Measurements from ENCODE around the gene ARAP1. TPM values are rescaled to one million over a fixed set of nuclear protein-coding genes. Genes with fewer than 3 reads are reported as not detected.

ARAP1 gene
- total RNA-seq, 2 donors from 2014 or later: 95.2 to 109 TPM

DNA sequence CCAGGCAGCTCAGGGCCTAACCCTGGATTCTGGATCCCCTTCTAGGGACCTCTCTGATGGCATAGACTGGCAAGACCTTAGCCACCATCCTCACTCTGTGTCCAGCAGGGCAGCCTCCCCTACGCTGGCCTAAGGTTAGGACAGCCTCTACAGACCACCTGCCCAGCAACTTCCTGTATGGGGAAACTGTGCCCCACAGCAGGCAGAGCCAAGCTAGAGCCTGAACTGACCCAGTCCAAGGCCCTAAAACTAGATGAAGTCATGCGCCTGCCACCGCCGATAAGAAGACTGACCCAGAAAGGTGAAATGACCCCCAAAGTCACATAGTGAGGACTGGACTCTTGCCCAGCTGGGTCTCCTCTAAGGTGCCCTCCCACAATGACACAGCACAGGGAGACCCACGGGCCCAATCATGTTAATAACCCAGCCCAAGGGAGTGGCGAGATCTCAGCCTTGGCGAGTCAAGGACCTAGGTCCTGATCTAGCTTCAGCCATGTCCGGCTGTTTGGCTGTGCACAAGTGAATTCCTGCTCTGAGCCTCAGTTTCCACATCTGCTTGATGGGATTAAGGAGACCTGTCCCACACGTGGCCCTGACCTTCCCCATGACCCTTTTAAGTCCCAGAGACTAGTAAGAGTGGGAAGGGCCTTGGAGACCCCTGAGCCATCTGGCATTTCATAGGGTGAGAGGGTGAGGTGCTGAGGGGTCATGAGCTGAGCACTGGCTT is 24.1 kb upstream of the ARAP1 start:
- WGBS: 88% methylated on average over 9 of the region's 9 CpGs
- no peak for TF ChIP-seq POLR2AphosphoS5 (IDR thresholded peaks at IDR 0.05)
- no peak for TF ChIP-seq POLR2A (IDR thresholded peaks at IDR 0.05)
- TF ChIP-seq, protein P1, sequence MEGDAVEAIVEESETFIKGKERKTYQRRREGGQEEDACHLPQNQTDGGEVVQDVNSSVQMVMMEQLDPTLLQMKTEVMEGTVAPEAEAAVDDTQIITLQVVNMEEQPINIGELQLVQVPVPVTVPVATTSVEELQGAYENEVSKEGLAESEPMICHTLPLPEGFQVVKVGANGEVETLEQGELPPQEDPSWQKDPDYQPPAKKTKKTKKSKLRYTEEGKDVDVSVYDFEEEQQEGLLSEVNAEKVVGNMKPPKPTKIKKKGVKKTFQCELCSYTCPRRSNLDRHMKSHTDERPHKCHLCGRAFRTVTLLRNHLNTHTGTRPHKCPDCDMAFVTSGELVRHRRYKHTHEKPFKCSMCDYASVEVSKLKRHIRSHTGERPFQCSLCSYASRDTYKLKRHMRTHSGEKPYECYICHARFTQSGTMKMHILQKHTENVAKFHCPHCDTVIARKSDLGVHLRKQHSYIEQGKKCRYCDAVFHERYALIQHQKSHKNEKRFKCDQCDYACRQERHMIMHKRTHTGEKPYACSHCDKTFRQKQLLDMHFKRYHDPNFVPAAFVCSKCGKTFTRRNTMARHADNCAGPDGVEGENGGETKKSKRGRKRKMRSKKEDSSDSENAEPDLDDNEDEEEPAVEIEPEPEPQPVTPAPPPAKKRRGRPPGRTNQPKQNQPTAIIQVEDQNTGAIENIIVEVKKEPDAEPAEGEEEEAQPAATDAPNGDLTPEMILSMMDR (IDR thresholded peaks at IDR 0.05): no peak
- DNase-seq (ENCODE audit: low spot score): no peak
- H3K27me3 ChIP-seq (replicated peaks; ENCODE audit: insufficient read depth): no peaks in the 10 kb centered on the region
- H3K27ac ChIP-seq: no peak overlapping the region
- H3K36me3 ChIP-seq: no peaks in the 10 kb centered on the region
- intact Hi-C loops (cut with DNase I): no loop called here
- H3K4me3 ChIP-seq: no peak overlapping the region
- H3K9me3 ChIP-seq: no peaks in the 10 kb centered on the region
- H3K4me1 ChIP-seq (replicated peaks): peaks cover 29% of the 10 kb centered on the region

DNA sequence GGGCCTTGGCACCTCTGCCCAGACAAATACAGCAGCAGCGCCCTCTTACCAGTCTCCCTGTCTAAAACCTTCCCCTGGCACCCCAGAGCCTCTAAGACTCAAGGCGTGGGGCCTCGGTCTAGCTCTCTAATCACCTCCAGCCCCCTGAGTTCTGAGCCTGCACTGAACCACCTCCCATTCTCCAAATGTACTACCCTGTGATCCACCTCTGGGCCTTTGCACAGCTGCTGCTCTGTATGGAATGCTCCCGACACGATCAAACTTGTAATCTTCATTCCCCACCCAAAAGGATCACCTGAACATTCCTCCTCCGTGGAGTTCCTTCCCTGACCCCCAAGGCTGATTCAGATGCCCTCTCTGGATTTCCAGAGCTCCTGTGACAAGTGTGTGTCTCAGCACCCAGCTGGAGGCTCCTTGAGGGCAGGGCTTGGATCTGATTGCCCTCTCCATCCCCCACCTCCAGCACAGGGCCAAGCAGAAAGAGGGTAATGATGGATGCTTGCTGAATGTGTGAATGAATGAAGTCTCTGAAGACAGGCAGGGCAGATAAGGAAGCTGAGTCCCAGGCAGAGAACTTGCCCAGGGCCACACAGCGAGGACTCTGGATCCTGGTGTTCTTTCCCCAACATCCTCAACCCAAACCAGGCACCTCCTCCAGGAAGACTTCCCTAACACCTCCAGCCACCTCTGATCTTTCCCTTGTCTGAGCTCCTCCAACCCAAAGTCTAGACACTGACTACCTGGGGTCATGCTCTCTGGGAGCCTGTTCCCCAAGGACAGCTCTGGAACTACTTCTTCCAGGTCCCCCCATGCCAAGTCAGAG is 23.3 kb upstream of the ARAP1 start:
- Histone ChIP-seq H3K9me3 (no peaks in the 10 kb centered on the region), H3K36me3 (no peaks in the 10 kb centered on the region), H3K27me3 (replicated peaks; ENCODE audit: insufficient read depth) (no peaks in the 10 kb centered on the region), H3K4me3 (no peak overlapping the region), H3K27ac (no peak overlapping the region), H3K4me1 (replicated peaks) (peaks cover 30% of the 10 kb centered on the region)
- 79% methylated on average over 7 of the region's 7 CpGs for WGBS
- no peak for DNase-seq (ENCODE audit: low spot score)
- TF ChIP-seq POLR2AphosphoS5 (IDR thresholded peaks at IDR 0.05) (no peak), POLR2A (IDR thresholded peaks at IDR 0.05) (no peak)
- TF ChIP-seq, protein P1 (IDR thresholded peaks at IDR 0.05): no peak
- intact Hi-C loops (cut with DNase I): no loop called here

DNA sequence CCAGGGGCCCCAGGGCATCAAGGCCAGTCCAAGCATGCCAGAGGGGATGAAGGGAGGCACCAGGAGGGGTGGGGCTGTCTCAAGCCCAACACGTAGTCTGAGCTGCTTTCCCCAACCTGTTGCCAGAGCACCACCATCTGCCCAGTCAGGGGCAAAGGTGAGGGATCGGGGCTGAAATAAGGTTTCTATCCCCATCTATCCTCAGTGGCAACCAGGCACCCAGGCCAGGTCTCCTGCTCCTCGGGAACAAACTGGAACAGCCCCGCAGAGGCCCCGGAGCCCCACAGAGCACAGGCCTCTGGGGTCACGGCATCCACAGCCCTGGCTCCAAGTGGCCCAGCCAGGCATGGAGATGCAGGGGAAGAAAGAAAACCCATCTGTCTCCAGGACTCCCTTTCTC is 22.3 kb upstream of the ARAP1 start:
- 62% methylated on average over 6 of the region's 6 CpGs for WGBS
- H3K9me3 ChIP-seq: no peaks in the 10 kb centered on the region
- intact Hi-C loops (cut with DNase I): no loop called here
- DNase-seq (ENCODE audit: low spot score): no peak
- H3K27me3 ChIP-seq (replicated peaks; ENCODE audit: insufficient read depth): no peaks in the 10 kb centered on the region
- H3K36me3 ChIP-seq: no peaks in the 10 kb centered on the region
- TF ChIP-seq POLR2AphosphoS5 (IDR thresholded peaks at IDR 0.05) (no peak), POLR2A (IDR thresholded peaks at IDR 0.05) (no peak)
- TF ChIP-seq, protein P1 (IDR thresholded peaks at IDR 0.05): no peak
- no peak overlapping the region for H3K4me3 ChIP-seq
- peaks cover 30% of the 10 kb centered on the region for H3K4me1 ChIP-seq (replicated peaks)
- no peak overlapping the region for H3K27ac ChIP-seq

DNA sequence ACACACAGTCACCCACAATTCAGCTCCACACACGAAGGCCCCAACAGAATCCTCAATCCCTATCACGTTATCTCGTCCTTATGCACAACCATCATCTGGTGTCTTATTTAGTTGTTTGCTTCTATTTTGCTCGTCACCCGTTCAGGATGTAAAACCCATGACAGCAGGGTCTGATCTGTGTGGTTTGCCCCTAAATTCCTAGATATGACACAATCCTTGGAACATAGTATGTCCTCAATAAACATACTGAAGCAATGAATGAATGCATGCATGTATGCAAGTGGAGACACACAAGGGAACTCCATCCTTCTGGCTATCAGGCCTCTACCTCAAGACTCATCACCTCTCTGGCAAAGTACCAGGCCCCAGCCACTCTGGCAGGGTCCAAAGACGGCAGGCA is 21.5 kb upstream of the ARAP1 start:
- no peak overlapping the region for H3K4me3 ChIP-seq
- intact Hi-C loops (cut with DNase I): no loop called here
- no peaks in the 10 kb centered on the region for H3K36me3 ChIP-seq
- H3K4me1 ChIP-seq (replicated peaks): peaks cover 30% of the 10 kb centered on the region
- no peaks in the 10 kb centered on the region for H3K9me3 ChIP-seq
- no peaks in the 10 kb centered on the region for H3K27me3 ChIP-seq (replicated peaks; ENCODE audit: insufficient read depth)
- no peak for DNase-seq (ENCODE audit: low spot score)
- 41% methylated on average over 6 of the region's 6 CpGs for WGBS
- TF ChIP-seq, protein P1 (IDR thresholded peaks at IDR 0.05): no peak
- TF ChIP-seq POLR2AphosphoS5 (IDR thresholded peaks at IDR 0.05) (no peak), POLR2A (IDR thresholded peaks at IDR 0.05) (no peak)
- no peak overlapping the region for H3K27ac ChIP-seq
